ENCODE data around the gene YES1.
"Not testable (repeated sequence)": the region's sequence is repeated elsewhere in the genome, so short reads cannot be mapped to it uniquely, and the experiment has no call there.

YES1 gene

GRCh38 chr18:683531-683930, 128.5 kb downstream of the YES1 start:
- no peaks in the 10 kb centered on the region for H3K9me3 ChIP-seq (ENCODE audit: control insufficient read depth, insufficient read depth, low read depth, low read length)
- no peak overlapping the region for H3K4me3 ChIP-seq (ENCODE audit: low read depth, low read length)
- H3K4me1 ChIP-seq (ENCODE audit: control insufficient read depth, insufficient read depth, low read length) = no peaks in the 10 kb centered on the region
- H3K36me3 ChIP-seq (ENCODE audit: control insufficient read depth in 2 of 2, insufficient read depth in 1 of 2, low read length in 2 of 2) = peaks cover 14 to 43% of the 10 kb centered on the region in 2 experiments; a peak in 2 of 3 replicates
- no peak for TF ChIP-seq MZF1 (tag by site-specific recombination; IDR thresholded peaks at IDR 0.05; ENCODE audit: borderline replicate concordance)
- no peak for TF ChIP-seq ZNF701 (tag by site-specific recombination; IDR thresholded peaks at IDR 0.05)
- TF ChIP-seq ZSCAN5A (tag by site-specific recombination; IDR thresholded peaks at IDR 0.05) = no peak
- no peak for TF ChIP-seq ZNF596 (tag by site-specific recombination; IDR thresholded peaks at IDR 0.05)
- TF ChIP-seq ZNF664 (tag by site-specific recombination; IDR thresholded peaks at IDR 0.05) = no peak
- no peak for TF ChIP-seq ZNF169 (tag by site-specific recombination; IDR thresholded peaks at IDR 0.05)
- TF ChIP-seq ATF2 (tag by site-specific recombination; IDR thresholded peaks at IDR 0.05; ENCODE audit: low read depth) = no peak
- POLR2A ChIA-PET = no interaction called here
- CTCF ChIA-PET = interaction anchor here (0.7 to 2.8 kb wide), 2 partner anchors 11 to 147 kb away, joined by 3 to 8 read pairs; no protein-coding TSS in a partner anchor
- no peak overlapping the region for H3K27ac ChIP-seq (ENCODE audit: extremely low read depth, low read depth, low read length)

GRCh38 chr18:682833-683232, 129.2 kb downstream of the YES1 start:
- ChIA-PET CTCF (interaction anchor here (0.7 to 2.8 kb wide), 5 partner anchors 10 to 148 kb away, joined by 3 to 8 read pairs (median 3); no protein-coding TSS in a partner anchor), POLR2A (interaction anchor here (0.7 kb wide), 1 partner anchor 12 kb away, joined by 3 read pairs; no protein-coding TSS in a partner anchor)
- Histone ChIP-seq H3K4me1 (ENCODE audit: control insufficient read depth, insufficient read depth, low read length) (no peaks in the 10 kb centered on the region), H3K36me3 (ENCODE audit: control insufficient read depth in 2 of 2, insufficient read depth in 1 of 2, low read length in 2 of 2) (peaks cover 10 to 43% of the 10 kb centered on the region in 2 experiments; a peak in 2 of 3 replicates), H3K9me3 (ENCODE audit: control insufficient read depth, insufficient read depth, low read depth, low read length) (no peaks in the 10 kb centered on the region), H3K27ac (ENCODE audit: extremely low read depth, low read depth, low read length) (no peak overlapping the region), H3K4me3 (ENCODE audit: low read depth, low read length) (no peak overlapping the region)
- TF ChIP-seq ZNF544 (tag by site-specific recombination; IDR thresholded peaks at IDR 0.05) (no peak), ZBTB26 (tag by site-specific recombination; optimal IDR thresholded peaks at IDR 0.05) (no peak), ZNF473 (tag by site-specific recombination; IDR thresholded peaks at IDR 0.05) (no peak), ZNF791 (tag by site-specific recombination; IDR thresholded peaks at IDR 0.05) (no peak), ZNF366 (tag by site-specific recombination; conservative IDR thresholded peaks at IDR 0.05) (no peak), ZNF585B (tag by site-specific recombination; IDR thresholded peaks at IDR 0.05) (no peak), HOXD13 (CRISPR knock-in tag; IDR thresholded peaks at IDR 0.05; ENCODE audit: borderline replicate concordance) (no peak), ZNF561 (tag by site-specific recombination; IDR thresholded peaks at IDR 0.05; ENCODE audit: borderline replicate concordance) (no peak), ZNF121 (tag by site-specific recombination; IDR thresholded peaks at IDR 0.05) (no peak), ZNF2 (tag by site-specific recombination; IDR thresholded peaks at IDR 0.05) (no peak), ZNF677 (tag by site-specific recombination; IDR thresholded peaks at IDR 0.05) (no peak), ZNF175 (tag by site-specific recombination; IDR thresholded peaks at IDR 0.05) (no peak), SALL2 (tag by site-specific recombination; IDR thresholded peaks at IDR 0.05; ENCODE audit: borderline replicate concordance) (no peak), ZEB2 (tag by site-specific recombination; IDR thresholded peaks at IDR 0.05) (no peak), REPIN1 (tag by site-specific recombination; IDR thresholded peaks at IDR 0.05; ENCODE audit: low read depth) (no peak), ZNF112 (tag by site-specific recombination; IDR thresholded peaks at IDR 0.05) (no peak)
- TF ChIP-seq, protein P1, sequence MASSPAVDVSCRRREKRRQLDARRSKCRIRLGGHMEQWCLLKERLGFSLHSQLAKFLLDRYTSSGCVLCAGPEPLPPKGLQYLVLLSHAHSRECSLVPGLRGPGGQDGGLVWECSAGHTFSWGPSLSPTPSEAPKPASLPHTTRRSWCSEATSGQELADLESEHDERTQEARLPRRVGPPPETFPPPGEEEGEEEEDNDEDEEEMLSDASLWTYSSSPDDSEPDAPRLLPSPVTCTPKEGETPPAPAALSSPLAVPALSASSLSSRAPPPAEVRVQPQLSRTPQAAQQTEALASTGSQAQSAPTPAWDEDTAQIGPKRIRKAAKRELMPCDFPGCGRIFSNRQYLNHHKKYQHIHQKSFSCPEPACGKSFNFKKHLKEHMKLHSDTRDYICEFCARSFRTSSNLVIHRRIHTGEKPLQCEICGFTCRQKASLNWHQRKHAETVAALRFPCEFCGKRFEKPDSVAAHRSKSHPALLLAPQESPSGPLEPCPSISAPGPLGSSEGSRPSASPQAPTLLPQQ (tag by site-specific recombination; IDR thresholded peaks at IDR 0.05) = no peak
- TF ChIP-seq, protein P2, sequence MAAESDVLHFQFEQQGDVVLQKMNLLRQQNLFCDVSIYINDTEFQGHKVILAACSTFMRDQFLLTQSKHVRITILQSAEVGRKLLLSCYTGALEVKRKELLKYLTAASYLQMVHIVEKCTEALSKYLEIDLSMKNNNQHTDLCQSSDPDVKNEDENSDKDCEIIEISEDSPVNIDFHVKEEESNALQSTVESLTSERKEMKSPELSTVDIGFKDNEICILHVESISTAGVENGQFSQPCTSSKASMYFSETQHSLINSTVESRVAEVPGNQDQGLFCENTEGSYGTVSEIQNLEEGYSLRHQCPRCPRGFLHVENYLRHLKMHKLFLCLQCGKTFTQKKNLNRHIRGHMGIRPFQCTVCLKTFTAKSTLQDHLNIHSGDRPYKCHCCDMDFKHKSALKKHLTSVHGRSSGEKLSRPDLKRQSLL (tag by site-specific recombination; IDR thresholded peaks at IDR 0.05) = no peak
- TF ChIP-seq, protein P3, sequence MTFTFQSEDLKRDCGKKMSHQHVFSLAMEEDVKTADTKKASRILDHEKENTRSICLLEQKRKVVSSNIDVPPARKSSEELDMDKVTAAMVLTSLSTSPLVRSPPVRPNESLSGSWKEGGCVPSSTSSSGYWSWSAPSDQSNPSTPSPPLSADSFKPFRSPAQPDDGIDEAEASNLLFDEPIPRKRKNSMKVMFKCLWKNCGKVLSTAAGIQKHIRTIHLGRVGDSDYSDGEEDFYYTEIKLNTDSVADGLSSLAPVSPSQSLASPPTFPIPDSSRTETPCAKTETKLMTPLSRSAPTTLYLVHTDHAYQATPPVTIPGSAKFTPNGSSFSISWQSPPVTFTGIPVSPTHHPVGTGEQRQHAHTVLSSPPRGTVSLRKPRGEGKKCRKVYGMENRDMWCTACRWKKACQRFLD (tag by site-specific recombination; IDR thresholded peaks at IDR 0.05) = no peak

DNA sequence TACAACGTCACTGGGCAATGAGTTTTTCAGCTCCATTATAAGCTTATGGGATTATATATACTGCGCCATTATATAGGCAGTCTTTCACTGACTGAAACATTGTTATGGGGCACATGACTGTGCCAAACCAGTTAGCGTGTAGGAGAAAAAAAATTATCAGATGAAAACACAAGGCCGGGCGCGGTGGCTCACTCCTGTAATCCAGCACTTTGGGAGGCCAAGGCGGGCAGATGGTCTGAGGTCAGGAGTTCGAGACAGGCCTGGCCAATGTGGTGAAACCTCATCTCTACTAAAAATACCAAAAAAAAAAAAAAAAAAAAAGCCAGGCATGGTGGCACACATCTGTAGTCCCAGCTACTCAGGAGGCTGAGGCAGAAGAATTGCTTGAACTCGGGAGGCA, 129.6 kb downstream of the YES1 start:
- H3K9me3 ChIP-seq (ENCODE audit: control insufficient read depth, insufficient read depth, low read depth, low read length); POLR2A ChIA-PET; H3K4me3 ChIP-seq (ENCODE audit: low read depth, low read length); H3K27ac ChIP-seq (ENCODE audit: extremely low read depth, low read depth, low read length); H3K4me1 ChIP-seq (ENCODE audit: control insufficient read depth, insufficient read depth, low read length): not testable (repeated sequence)
- H3K36me3 ChIP-seq (ENCODE audit: control insufficient read depth in 2 of 2, insufficient read depth in 1 of 2, low read length in 2 of 2) = peaks cover 6 to 45% of the 10 kb centered on the region in 2 experiments; a peak in 2 of 3 replicates
- CTCF ChIA-PET = interaction anchor here (1.1 to 2.8 kb wide), 4 partner anchors 10 to 148 kb away, joined by 3 to 8 read pairs (median 6); no protein-coding TSS in a partner anchor
